ENCODE measurements around the gene RNF214.

GRCh38 chr11:117256573-117256972 is 24.1 kb downstream of the RNF214 start:
- TF ChIP-seq CTCF (conservative IDR thresholded peaks at IDR 0.05; ENCODE audit: low read length) (no peak), EZH2phosphoT487 (IDR thresholded peaks at IDR 0.05; ENCODE audit: borderline replicate concordance) (no peak)
